Liver (tissue), 9 donors: Measurements from ENCODE around the gene GAB2. TPM values are rescaled to one million over a fixed set of nuclear protein-coding genes. Genes with fewer than 3 reads are reported as not detected.

Source experiments
- DNase-seq: peaks from one replicate; pipeline ENCODE4 v3.0.0-alpha.2; 2017; ENCODE audit warnings: low spot score
- H3K27ac ChIP-seq, 2 donors: one replicate each; pipeline ENCODE4 v1.7.0; 2013; ENCODE audit warnings: inconsistent platforms in 2 of 2, low read length in 2 of 2, control low read depth in 1 of 2, low read depth in 1 of 2, mild to moderate bottlenecking in 1 of 2
- H3K27me3 ChIP-seq, 4 donors: one replicate each; pipeline versions ENCODE4 v1.6.1 to v1.7.0; 2013; ENCODE audit warnings: low read length in 3 of 4, inconsistent platforms in 1 of 4, mild to moderate bottlenecking in 1 of 4, moderate library complexity in 1 of 4; ENCODE audit not compliant: control insufficient read depth in 4 of 4, insufficient read depth in 4 of 4
- H3K36me3 ChIP-seq, 4 donors: one replicate each; pipeline versions ENCODE4 v1.6.1 to v1.7.0; 2013; ENCODE audit warnings: low read length in 3 of 4, mild to moderate bottlenecking in 3 of 4, low read depth in 1 of 4, moderate library complexity in 1 of 4; ENCODE audit not compliant: control insufficient read depth in 4 of 4, insufficient read depth in 3 of 4
- H3K4me1 ChIP-seq, 4 donors: one replicate each; pipeline versions ENCODE4 v1.6.1 to v1.7.0; 2013; ENCODE audit warnings: low read length in 3 of 4, mild to moderate bottlenecking in 3 of 4, moderate library complexity in 1 of 4; ENCODE audit not compliant: control insufficient read depth in 4 of 4, insufficient read depth in 4 of 4
- H3K4me3 ChIP-seq, 3 donors: one replicate each; pipeline versions ENCODE4 v1.6.1 to v1.7.0; 2013; ENCODE audit warnings: low read length in 3 of 3, control low read depth in 1 of 3, low read depth in 1 of 3, mild to moderate bottlenecking in 1 of 3
- H3K9ac ChIP-seq, 2 donors: one replicate each; pipeline ENCODE4 v1.7.0; 2013; ENCODE audit warnings: low read length in 2 of 2, mild to moderate bottlenecking in 2 of 2, moderate library complexity in 2 of 2, control low read depth in 1 of 2, low read depth in 1 of 2
- H3K9me3 ChIP-seq, 4 donors: one replicate each; pipeline versions ENCODE4 v1.6.1 to v1.7.0; 2013; ENCODE audit warnings: low read length in 3 of 4; ENCODE audit not compliant: control insufficient read depth in 4 of 4
- EGR1 ChIP-seq, 2 donors: IDR thresholded peaks; 2 replicates each; pipeline ENCODE4 v1.6.1; 2016 to 2018; ENCODE audit warnings: antibody characterized with exemption in 2 of 2, low read depth in 2 of 2
- FOXA1 ChIP-seq: IDR thresholded peaks from 2 replicates; pipeline ENCODE4 v1.6.1; 2016; ENCODE audit warnings: antibody characterized with exemption
- FOXA2 ChIP-seq: IDR thresholded peaks from 2 replicates; pipeline ENCODE4 v1.6.1; 2016; ENCODE audit warnings: antibody characterized with exemption
- GABPA ChIP-seq, 2 donors: IDR thresholded peaks in 1 of 2; conservative IDR thresholded peaks in 1 of 2; 2 replicates each; pipeline ENCODE4 v1.6.1; 2016; ENCODE audit warnings: antibody characterized with exemption in 2 of 2, mild to moderate bottlenecking in 1 of 2, moderate library complexity in 1 of 2
- HNF4A ChIP-seq, 2 donors: conservative IDR thresholded peaks; 2 replicates each; pipeline ENCODE4 v1.6.1; 2016; ENCODE audit warnings: antibody characterized with exemption in 2 of 2, mild to moderate bottlenecking in 2 of 2
- HNF4G ChIP-seq: IDR thresholded peaks from 2 replicates; pipeline ENCODE4 v1.6.1; 2016; ENCODE audit warnings: antibody characterized with exemption
- JUND ChIP-seq, 2 donors: IDR thresholded peaks; 2 replicates each; pipeline ENCODE4 v1.6.1; 2016; ENCODE audit warnings: antibody characterized with exemption in 2 of 2
- NR2F2 ChIP-seq: IDR thresholded peaks from 2 replicates; pipeline ENCODE4 v1.6.1; 2016; ENCODE audit warnings: antibody characterized with exemption
- RAD21 ChIP-seq, 2 donors: IDR thresholded peaks; 2 replicates each; pipeline ENCODE4 v1.6.1; 2016; ENCODE audit warnings: antibody characterized with exemption in 2 of 2, mild to moderate bottlenecking in 2 of 2
- RXRA ChIP-seq, 2 donors: IDR thresholded peaks; 2 replicates each; pipeline ENCODE4 v1.6.1; 2017 to 2018; ENCODE audit warnings: antibody characterized with exemption in 2 of 2, mild to moderate bottlenecking in 1 of 2
- SP1 ChIP-seq: IDR thresholded peaks from 2 replicates; pipeline ENCODE4 v1.6.1; 2018; ENCODE audit warnings: antibody characterized with exemption, mild to moderate bottlenecking
- TAF1 ChIP-seq: conservative IDR thresholded peaks from 2 replicates; pipeline ENCODE4 v1.6.1; 2016; ENCODE audit warnings: antibody characterized with exemption, mild to moderate bottlenecking
- YY1 ChIP-seq: IDR thresholded peaks from 2 replicates; pipeline ENCODE4 v1.6.1; 2016; ENCODE audit warnings: antibody characterized with exemption, mild to moderate bottlenecking
- WGBS: extraction: QIAGEN DNeasy Blood & Tissue Kit; methylation state at CpG from one replicate; pipeline ENCODE4 v1.1.7; 2013; 5-methylcytosine and 5-hydroxymethylcytosine counted together
- polyA plus RNA-seq, 2 donors: library from polyadenylated mRNA; stranded (reverse) in 1 of 2; unstranded in 1 of 2; fragments of 200-250 nt in 1 of 2; fragments of >200 nt in 1 of 2; fragmentation: Nextera tagmentation in 1 of 2; extraction: Ambion mirVana in 1 of 2; gene quantifications; one replicate each; pipeline versions ENCODE4 v1.2.1 to v1.2.3, GENCODE V29; 2013 to 2015
- total RNA-seq, 2 donors: library from RNA; depleted of rRNA; stranded (reverse); fragments of >200 nt; gene quantifications; one replicate each; pipeline ENCODE4 v1.2.3, GENCODE V29; 2014
- TF ChIP-seq, protein P1 (sequence below): IDR thresholded peaks from 2 replicates; pipeline ENCODE4 v1.6.1; 2016; ENCODE audit warnings: antibody characterized with exemption, mild to moderate bottlenecking
- TF ChIP-seq, protein P2 (sequence below): IDR thresholded peaks from 2 replicates; pipeline ENCODE4 v1.6.1; 2016; ENCODE audit warnings: antibody characterized with exemption
- TF ChIP-seq, protein P3 (sequence below): IDR thresholded peaks from 2 replicates; pipeline ENCODE4 v1.6.1; 2016; ENCODE audit warnings: antibody characterized with exemption
- TF ChIP-seq, protein P4 (sequence below): IDR thresholded peaks from 2 replicates; pipeline ENCODE4 v1.6.1; 2016; ENCODE audit warnings: antibody characterized with exemption
- TF ChIP-seq, protein P5 (sequence below): fragments of 150-350 bp; IDR thresholded peaks from 2 replicates; pipeline ENCODE4 v1.5.1; 2017; ENCODE audit warnings: improper control_type of control experiment, low read depth, low read length; ENCODE audit not compliant: missing input control
- donor health status: healthy.
- donor health status: healthy.
- donor health status: healthy.
- donor health status: healthy.
- donor health status: healthy.

GAB2 gene
- total and polyA plus RNA-seq, 4 donors: 1.3 to 3.6 (median 2.5) TPM

DNA sequence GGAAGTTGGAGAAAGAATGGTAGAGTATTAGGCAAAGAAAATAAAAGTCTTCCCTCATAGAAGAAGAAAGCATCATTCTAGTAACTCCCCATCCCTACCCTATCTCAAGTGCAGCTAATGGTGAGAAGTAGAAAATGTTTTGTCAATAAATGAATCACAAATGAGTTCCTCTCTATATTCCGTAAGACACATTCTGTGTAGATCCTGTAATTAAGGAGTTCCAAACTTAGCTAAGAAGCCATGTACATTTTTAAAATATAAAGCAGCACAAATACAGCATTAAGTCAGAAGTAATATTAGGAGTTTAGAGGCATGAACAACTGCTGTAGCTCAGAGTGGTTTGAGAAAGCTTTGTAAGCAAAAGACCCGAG lies 80.1 kb downstream of the GAB2 start:
- peaks cover 0 to 2% (median 0%) of the 10 kb centered on the region in 4 donors for H3K4me1 ChIP-seq
- H3K27ac ChIP-seq: no peak overlapping the region
- H3K9me3 ChIP-seq: no peaks in the 10 kb centered on the region
- no peaks in the 10 kb centered on the region for H3K36me3 ChIP-seq
- no peak for DNase-seq
- H3K4me3 ChIP-seq: no peak overlapping the region
- H3K27me3 ChIP-seq: no peaks in the 10 kb centered on the region
- TF ChIP-seq TAF1 (no peak), EGR1 (IDR thresholded peaks at IDR 0.05; ENCODE audit: low read depth in 2 of 2) (no peak), JUND (IDR thresholded peaks at IDR 0.05) (no peak), FOXA2 (no peak), HNF4G (no peak), HNF4A (conservative IDR thresholded peaks at IDR 0.05) (no peak), FOXA1 (no peak), NR2F2 (no peak), SP1 (no peak), RAD21 (IDR thresholded peaks at IDR 0.05) (no peak), GABPA (IDR thresholded peaks at IDR 0.05 in 1 of 2, conservative IDR thresholded peaks at IDR 0.05 in 1 of 2) (no peak), YY1 (no peak), RXRA (IDR thresholded peaks at IDR 0.05) (no peak)
- TF ChIP-seq, protein P1, sequence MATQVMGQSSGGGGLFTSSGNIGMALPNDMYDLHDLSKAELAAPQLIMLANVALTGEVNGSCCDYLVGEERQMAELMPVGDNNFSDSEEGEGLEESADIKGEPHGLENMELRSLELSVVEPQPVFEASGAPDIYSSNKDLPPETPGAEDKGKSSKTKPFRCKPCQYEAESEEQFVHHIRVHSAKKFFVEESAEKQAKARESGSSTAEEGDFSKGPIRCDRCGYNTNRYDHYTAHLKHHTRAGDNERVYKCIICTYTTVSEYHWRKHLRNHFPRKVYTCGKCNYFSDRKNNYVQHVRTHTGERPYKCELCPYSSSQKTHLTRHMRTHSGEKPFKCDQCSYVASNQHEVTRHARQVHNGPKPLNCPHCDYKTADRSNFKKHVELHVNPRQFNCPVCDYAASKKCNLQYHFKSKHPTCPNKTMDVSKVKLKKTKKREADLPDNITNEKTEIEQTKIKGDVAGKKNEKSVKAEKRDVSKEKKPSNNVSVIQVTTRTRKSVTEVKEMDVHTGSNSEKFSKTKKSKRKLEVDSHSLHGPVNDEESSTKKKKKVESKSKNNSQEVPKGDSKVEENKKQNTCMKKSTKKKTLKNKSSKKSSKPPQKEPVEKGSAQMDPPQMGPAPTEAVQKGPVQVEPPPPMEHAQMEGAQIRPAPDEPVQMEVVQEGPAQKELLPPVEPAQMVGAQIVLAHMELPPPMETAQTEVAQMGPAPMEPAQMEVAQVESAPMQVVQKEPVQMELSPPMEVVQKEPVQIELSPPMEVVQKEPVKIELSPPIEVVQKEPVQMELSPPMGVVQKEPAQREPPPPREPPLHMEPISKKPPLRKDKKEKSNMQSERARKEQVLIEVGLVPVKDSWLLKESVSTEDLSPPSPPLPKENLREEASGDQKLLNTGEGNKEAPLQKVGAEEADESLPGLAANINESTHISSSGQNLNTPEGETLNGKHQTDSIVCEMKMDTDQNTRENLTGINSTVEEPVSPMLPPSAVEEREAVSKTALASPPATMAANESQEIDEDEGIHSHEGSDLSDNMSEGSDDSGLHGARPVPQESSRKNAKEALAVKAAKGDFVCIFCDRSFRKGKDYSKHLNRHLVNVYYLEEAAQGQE: no peak
- TF ChIP-seq, protein P2, sequence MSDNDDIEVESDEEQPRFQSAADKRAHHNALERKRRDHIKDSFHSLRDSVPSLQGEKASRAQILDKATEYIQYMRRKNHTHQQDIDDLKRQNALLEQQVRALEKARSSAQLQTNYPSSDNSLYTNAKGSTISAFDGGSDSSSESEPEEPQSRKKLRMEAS: no peak
- TF ChIP-seq, protein P3, sequence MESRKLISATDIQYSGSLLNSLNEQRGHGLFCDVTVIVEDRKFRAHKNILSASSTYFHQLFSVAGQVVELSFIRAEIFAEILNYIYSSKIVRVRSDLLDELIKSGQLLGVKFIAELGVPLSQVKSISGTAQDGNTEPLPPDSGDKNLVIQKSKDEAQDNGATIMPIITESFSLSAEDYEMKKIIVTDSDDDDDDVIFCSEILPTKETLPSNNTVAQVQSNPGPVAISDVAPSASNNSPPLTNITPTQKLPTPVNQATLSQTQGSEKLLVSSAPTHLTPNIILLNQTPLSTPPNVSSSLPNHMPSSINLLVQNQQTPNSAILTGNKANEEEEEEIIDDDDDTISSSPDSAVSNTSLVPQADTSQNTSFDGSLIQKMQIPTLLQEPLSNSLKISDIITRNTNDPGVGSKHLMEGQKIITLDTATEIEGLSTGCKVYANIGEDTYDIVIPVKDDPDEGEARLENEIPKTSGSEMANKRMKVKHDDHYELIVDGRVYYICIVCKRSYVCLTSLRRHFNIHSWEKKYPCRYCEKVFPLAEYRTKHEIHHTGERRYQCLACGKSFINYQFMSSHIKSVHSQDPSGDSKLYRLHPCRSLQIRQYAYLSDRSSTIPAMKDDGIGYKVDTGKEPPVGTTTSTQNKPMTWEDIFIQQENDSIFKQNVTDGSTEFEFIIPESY: no peak
- TF ChIP-seq, protein P4, sequence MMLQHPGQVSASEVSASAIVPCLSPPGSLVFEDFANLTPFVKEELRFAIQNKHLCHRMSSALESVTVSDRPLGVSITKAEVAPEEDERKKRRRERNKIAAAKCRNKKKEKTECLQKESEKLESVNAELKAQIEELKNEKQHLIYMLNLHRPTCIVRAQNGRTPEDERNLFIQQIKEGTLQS: no peak
- TF ChIP-seq, protein P5, sequence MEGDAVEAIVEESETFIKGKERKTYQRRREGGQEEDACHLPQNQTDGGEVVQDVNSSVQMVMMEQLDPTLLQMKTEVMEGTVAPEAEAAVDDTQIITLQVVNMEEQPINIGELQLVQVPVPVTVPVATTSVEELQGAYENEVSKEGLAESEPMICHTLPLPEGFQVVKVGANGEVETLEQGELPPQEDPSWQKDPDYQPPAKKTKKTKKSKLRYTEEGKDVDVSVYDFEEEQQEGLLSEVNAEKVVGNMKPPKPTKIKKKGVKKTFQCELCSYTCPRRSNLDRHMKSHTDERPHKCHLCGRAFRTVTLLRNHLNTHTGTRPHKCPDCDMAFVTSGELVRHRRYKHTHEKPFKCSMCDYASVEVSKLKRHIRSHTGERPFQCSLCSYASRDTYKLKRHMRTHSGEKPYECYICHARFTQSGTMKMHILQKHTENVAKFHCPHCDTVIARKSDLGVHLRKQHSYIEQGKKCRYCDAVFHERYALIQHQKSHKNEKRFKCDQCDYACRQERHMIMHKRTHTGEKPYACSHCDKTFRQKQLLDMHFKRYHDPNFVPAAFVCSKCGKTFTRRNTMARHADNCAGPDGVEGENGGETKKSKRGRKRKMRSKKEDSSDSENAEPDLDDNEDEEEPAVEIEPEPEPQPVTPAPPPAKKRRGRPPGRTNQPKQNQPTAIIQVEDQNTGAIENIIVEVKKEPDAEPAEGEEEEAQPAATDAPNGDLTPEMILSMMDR: no peak
- 83% methylated on average over 2 of the region's 2 CpGs for WGBS
- H3K9ac ChIP-seq: no peak overlapping the region
